AG20443 (cell line): ENCODE measurements around the gene ITGB4.
"Not testable (repeated sequence)": the region's sequence is repeated elsewhere in the genome, so short reads cannot be mapped to it uniquely, and the experiment has no call there.

Source experiments
- DNase-seq: peaks from one replicate; pipeline ENCODE4 v3.0.0; 2012; ENCODE audit warnings: low spot score, mixed read lengths

The ITGB4 gene

GRCh38 chr17:75771334-75772281 lies 50.3 kb downstream of the ITGB4 start:
- no peak for DNase-seq

GRCh38 chr17:75773121-75773807 lies 52.0 kb downstream of the ITGB4 start:
- DNase-seq, result no peak

- no peak for DNase-seq
Observed at GRCh38 chr17:75773808-75774470, 52.7 kb downstream of the ITGB4 start.

- DNase-seq, result no peak
Observed at GRCh38 chr17:75774471-75774990, 53.3 kb downstream of the ITGB4 start.

- no peak for DNase-seq
Observed at GRCh38 chr17:75774991-75775668, 53.9 kb downstream of the ITGB4 start.

- DNase-seq, result no peak
Observed at GRCh38 chr17:75776386-75777295, 55.4 kb downstream of the ITGB4 start.

- DNase-seq, result no peak
Observed at GRCh38 chr17:75777296-75777922, 56.1 kb downstream of the ITGB4 start.

- not testable (repeated sequence) for DNase-seq
Observed at GRCh38 chr17:75778066-75778860, 57.0 kb downstream of the ITGB4 start.

- DNase-seq, result no peak
Observed at GRCh38 chr17:75778861-75779249, 57.6 kb downstream of the ITGB4 start.

GRCh38 chr17:75779250-75779986 lies 58.2 kb downstream of the ITGB4 start:
- DNase-seq, result peak; percentile 94

GRCh38 chr17:75779987-75780889 lies 59.0 kb downstream of the ITGB4 start:
- no peak for DNase-seq

GRCh38 chr17:75783069-75783783 lies 62.0 kb downstream of the ITGB4 start:
- DNase-seq, result peak; percentile 29

GRCh38 chr17:75783803-75784472 lies 62.7 kb downstream of the ITGB4 start:
- no peak for DNase-seq

- peak; percentile 97 for DNase-seq
Observed at GRCh38 chr17:75784473-75785015, 63.3 kb downstream of the ITGB4 start, which contains the start of gene UNK. Gene UNK, plus strand, starts transcription at chr17:75784806. Its CDS starts 75 bp downstream, at chr17:75784881.

- DNase-seq, result peak; percentile 96
Observed at GRCh38 chr17:75785016-75785890, 64.0 kb downstream of the ITGB4 start.
